GM12878 (cell line): ENCODE measurements around the gene ZCCHC8. TPM values are rescaled to one million over a fixed set of nuclear protein-coding genes. Genes with fewer than 3 reads are reported as not detected.

Experiments used
- BHLHE40 ChIP-seq, 2 experiments: fragments of 450-650 bp in 1 of 2; IDR thresholded peaks; 2 replicates each; pipeline ENCODE4 v1.6.1; 2011 to 2017; ENCODE audit warnings: low read depth in 2 of 2, borderline replicate concordance in 1 of 2, improper control_type of control experiment in 1 of 2, low read length in 1 of 2, mild to moderate bottlenecking in 1 of 2
- CEBPB ChIP-seq, 2 experiments: fragments of 150-350 bp in 1 of 2; IDR thresholded peaks; 2 replicates each; pipeline ENCODE4 v1.6.1; 2012 to 2014; ENCODE audit warnings: low read depth in 2 of 2, low read length in 2 of 2, borderline replicate concordance in 1 of 2, inconsistent platforms in 1 of 2
- CTCF ChIP-seq, 3 experiments: IDR thresholded peaks in 2 of 3; conservative IDR thresholded peaks in 1 of 3; 2 replicates each; pipeline ENCODE4 v1.5.1; 2011; ENCODE audit warnings: low read depth in 3 of 3, low read length in 3 of 3, mild to moderate bottlenecking in 3 of 3, control low read depth in 2 of 3, moderate library complexity in 2 of 3, inconsistent platforms in 1 of 3, mixed read lengths in 1 of 3; ENCODE audit not compliant: control insufficient read depth in 2 of 3, insufficient read depth in 1 of 3; ENCODE audit errors: extremely low read depth in 1 of 3
- DPF2 ChIP-seq: fragments of 450-650 bp; IDR thresholded peaks from 2 replicates; pipeline ENCODE4 v1.6.1; 2017; ENCODE audit warnings: mild to moderate bottlenecking
- EP300 ChIP-seq, 2 experiments: fragments of 150-350 bp in 1 of 2; IDR thresholded peaks; 2 replicates each; pipeline ENCODE4 v1.6.1; 2011 to 2012; ENCODE audit warnings: low read depth in 2 of 2, low read length in 2 of 2, borderline replicate concordance in 1 of 2, improper control_type of control experiment in 1 of 2, inconsistent platforms in 1 of 2; ENCODE audit not compliant: control insufficient read depth in 1 of 2
- EZH2 ChIP-seq: IDR thresholded peaks from 2 replicates; pipeline ENCODE4 v1.6.1; 2012; ENCODE audit warnings: low read depth, mild to moderate bottlenecking, control low read depth, inconsistent platforms, low read length, borderline replicate concordance; ENCODE audit not compliant: control insufficient read depth
- MTA3 ChIP-seq: IDR thresholded peaks from 2 replicates; pipeline ENCODE4 v1.6.1; 2012; ENCODE audit warnings: low read length, inconsistent platforms, borderline replicate concordance
- MYB ChIP-seq: fragments of 150-350 bp; IDR thresholded peaks from 2 replicates; pipeline ENCODE4 v1.6.1; 2014; ENCODE audit warnings: mild to moderate bottlenecking, low read depth, low read length, borderline replicate concordance
- NFYB ChIP-seq: IDR thresholded peaks from 2 replicates; pipeline ENCODE4 v1.6.1; 2011; ENCODE audit warnings: low read depth, mild to moderate bottlenecking, low read length, improper control_type of control experiment, moderate library complexity; ENCODE audit not compliant: insufficient read depth
- SKIL ChIP-seq: fragments of 450-650 bp; IDR thresholded peaks from 2 replicates; pipeline ENCODE4 v1.6.1; 2017; ENCODE audit warnings: mild to moderate bottlenecking, low read depth, inconsistent platforms; ENCODE audit not compliant: poor library complexity, severe bottlenecking
- WRNIP1 ChIP-seq: IDR thresholded peaks from 2 replicates; pipeline ENCODE4 v1.6.1; 2011; ENCODE audit warnings: low read depth, low read length, improper control_type of control experiment, borderline replicate concordance
- ZNF622 ChIP-seq: fragments of 450-650 bp; IDR thresholded peaks from 2 replicates; pipeline ENCODE4 v1.6.1; 2017; ENCODE audit warnings: mild to moderate bottlenecking, inconsistent platforms
- polyA plus RNA-seq, 11 experiments: library from polyadenylated mRNA; depleted of rRNA in 4 of 11; unstranded in 6 of 11; stranded (reverse) in 5 of 11; fragments of >200 nt; fragmentation: Nextera tagmentation in 4 of 11; fragmentation: Illumina TruSeq in 1 of 11; extraction: Ambion mirVana in 4 of 11; extraction: Trizol in 1 of 11; gene quantifications; 1 replicate in 1 of 11; 2 replicates in 10 of 11; pipeline versions ENCODE4 v1.2.1 to v1.2.3, GENCODE V29; 2011 to 2016; ENCODE audit warnings: inconsistent platforms in 2 of 11, missing spikeins in 2 of 11, low read depth in 1 of 11
- total RNA-seq, 4 experiments: library from RNA; depleted of rRNA in 3 of 4; stranded (reverse); fragments of >200 nt in 3 of 4; fragmentation: Illumina TruSeq in 1 of 4; extraction: Trizol in 1 of 4; gene quantifications; 2 replicates each; pipeline versions ENCODE4 v1.2.1 to v1.2.3, GENCODE V29; 2013 to 2021
- TF ChIP-seq, protein P1 (sequence below): fragments of 450-650 bp; IDR thresholded peaks from 2 replicates; pipeline ENCODE4 v1.6.1; 2016; ENCODE audit warnings: mild to moderate bottlenecking, moderate library complexity, borderline replicate concordance
- TF ChIP-seq, protein P2 (sequence below): fragments of 150-350 bp; IDR thresholded peaks from 2 replicates; pipeline ENCODE4 v1.6.1; 2016; ENCODE audit warnings: low read depth, low read length

The ZCCHC8 gene
- total and polyA plus RNA-seq, 10 of the 15 experiments (the other 5 are each of a cell fraction or from before 2014, with no cell fraction given), result 8.8 to 34.8 (median 21.7) TPM

GRCh38 chr12:122526683-122527477, 26.1 kb upstream of the ZCCHC8 start, which contains the start of the genes KNTC1 and RSRC2 (continued):
- TF ChIP-seq NFYB (0 out of 2 replicates have a peak, but pooled peaks have one; percentile 48), EP300 (IDR thresholded peaks at IDR 0.05; ENCODE audit: borderline replicate concordance in 1 of 2, control insufficient read depth in 1 of 2, low read depth in 2 of 2, low read length in 2 of 2) (no peak), ZNF622 (no peak), EZH2 (no peak), CTCF (IDR thresholded peaks at IDR 0.05 in 2 of 3, conservative IDR thresholded peaks at IDR 0.05 in 1 of 3; ENCODE audit: control insufficient read depth in 2 of 3, extremely low read depth in 1 of 3, insufficient read depth in 1 of 3, low read depth in 3 of 3, low read length in 3 of 3) (no peak), MYB (no peak), BHLHE40 (IDR thresholded peaks at IDR 0.05; ENCODE audit: borderline replicate concordance in 1 of 2, low read depth in 2 of 2, low read length in 1 of 2) (no peak), DPF2 (peak; percentile 21; the same call in 1 of the 2 replicates), SKIL (peak; percentile 52), MTA3 (0 out of 2 replicates have a peak, but pooled peaks have one; percentile 22), CEBPB (IDR thresholded peaks at IDR 0.05; ENCODE audit: borderline replicate concordance in 1 of 2, low read depth in 2 of 2, low read length in 2 of 2) (no peak), WRNIP1 (no peak)
- TF ChIP-seq, protein P1, sequence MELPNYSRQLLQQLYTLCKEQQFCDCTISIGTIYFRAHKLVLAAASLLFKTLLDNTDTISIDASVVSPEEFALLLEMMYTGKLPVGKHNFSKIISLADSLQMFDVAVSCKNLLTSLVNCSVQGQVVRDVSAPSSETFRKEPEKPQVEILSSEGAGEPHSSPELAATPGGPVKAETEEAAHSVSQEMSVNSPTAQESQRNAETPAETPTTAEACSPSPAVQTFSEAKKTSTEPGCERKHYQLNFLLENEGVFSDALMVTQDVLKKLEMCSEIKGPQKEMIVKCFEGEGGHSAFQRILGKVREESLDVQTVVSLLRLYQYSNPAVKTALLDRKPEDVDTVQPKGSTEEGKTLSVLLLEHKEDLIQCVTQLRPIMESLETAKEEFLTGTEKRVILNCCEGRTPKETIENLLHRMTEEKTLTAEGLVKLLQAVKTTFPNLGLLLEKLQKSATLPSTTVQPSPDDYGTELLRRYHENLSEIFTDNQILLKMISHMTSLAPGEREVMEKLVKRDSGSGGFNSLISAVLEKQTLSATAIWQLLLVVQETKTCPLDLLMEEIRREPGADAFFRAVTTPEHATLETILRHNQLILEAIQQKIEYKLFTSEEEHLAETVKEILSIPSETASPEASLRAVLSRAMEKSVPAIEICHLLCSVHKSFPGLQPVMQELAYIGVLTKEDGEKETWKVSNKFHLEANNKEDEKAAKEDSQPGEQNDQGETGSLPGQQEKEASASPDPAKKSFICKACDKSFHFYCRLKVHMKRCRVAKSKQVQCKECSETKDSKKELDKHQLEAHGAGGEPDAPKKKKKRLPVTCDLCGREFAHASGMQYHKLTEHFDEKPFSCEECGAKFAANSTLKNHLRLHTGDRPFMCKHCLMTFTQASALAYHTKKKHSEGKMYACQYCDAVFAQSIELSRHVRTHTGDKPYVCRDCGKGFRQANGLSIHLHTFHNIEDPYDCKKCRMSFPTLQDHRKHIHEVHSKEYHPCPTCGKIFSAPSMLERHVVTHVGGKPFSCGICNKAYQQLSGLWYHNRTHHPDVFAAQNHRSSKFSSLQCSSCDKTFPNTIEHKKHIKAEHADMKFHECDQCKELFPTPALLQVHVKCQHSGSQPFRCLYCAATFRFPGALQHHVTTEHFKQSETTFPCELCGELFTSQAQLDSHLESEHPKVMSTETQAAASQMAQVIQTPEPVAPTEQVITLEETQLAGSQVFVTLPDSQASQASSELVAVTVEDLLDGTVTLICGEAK, result peak; percentile 90; the same call in 1 of the 2 replicates
- TF ChIP-seq, protein P2, sequence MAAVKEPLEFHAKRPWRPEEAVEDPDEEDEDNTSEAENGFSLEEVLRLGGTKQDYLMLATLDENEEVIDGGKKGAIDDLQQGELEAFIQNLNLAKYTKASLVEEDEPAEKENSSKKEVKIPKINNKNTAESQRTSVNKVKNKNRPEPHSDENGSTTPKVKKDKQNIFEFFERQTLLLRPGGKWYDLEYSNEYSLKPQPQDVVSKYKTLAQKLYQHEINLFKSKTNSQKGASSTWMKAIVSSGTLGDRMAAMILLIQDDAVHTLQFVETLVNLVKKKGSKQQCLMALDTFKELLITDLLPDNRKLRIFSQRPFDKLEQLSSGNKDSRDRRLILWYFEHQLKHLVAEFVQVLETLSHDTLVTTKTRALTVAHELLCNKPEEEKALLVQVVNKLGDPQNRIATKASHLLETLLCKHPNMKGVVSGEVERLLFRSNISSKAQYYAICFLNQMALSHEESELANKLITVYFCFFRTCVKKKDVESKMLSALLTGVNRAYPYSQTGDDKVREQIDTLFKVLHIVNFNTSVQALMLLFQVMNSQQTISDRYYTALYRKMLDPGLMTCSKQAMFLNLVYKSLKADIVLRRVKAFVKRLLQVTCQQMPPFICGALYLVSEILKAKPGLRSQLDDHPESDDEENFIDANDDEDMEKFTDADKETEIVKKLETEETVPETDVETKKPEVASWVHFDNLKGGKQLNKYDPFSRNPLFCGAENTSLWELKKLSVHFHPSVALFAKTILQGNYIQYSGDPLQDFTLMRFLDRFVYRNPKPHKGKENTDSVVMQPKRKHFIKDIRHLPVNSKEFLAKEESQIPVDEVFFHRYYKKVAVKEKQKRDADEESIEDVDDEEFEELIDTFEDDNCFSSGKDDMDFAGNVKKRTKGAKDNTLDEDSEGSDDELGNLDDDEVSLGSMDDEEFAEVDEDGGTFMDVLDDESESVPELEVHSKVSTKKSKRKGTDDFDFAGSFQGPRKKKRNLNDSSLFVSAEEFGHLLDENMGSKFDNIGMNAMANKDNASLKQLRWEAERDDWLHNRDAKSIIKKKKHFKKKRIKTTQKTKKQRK, result no peak
